PC-3 (cell line): Measurements from ENCODE around the gene KCNH1. TPM values are rescaled to one million over a fixed set of nuclear protein-coding genes. Genes with fewer than 3 reads are reported as not detected.

Experiments used
- ATAC-seq: fragments of 200-7000 bp; cut with Tn5 transposase; 2 replicates; pipeline ENCODE4 v1.9.1; 2020; ENCODE audit warnings: mild to moderate bottlenecking, moderate library complexity
- BruUV-seq: library from RNA; stranded (reverse); fragments of 400-500 nt; replicated peaks from 2 replicates; lab custom pipeline; 2021; lab: Mats Ljungman, UMichigan
- CTCF ChIA-PET: fragments of 300-600 bp; sonication (Branson Sonifier 250); formaldehyde crosslinking; loops from one replicate; lab custom pipeline; 2022; ENCODE audit warnings: antibody characterized with exemption; lab: Charles Lee
- POLR2A ChIA-PET: fragments of 300-600 bp; sonication (Branson Sonifier 250); formaldehyde crosslinking; loops from one replicate; lab custom pipeline; 2022; ENCODE audit warnings: antibody characterized with exemption; ENCODE audit not compliant: unreplicated experiment; lab: Charles Lee
- DNase-seq: peaks from one replicate; pipeline ENCODE4 v3.0.0-alpha.2; 2015
- H2AFZ ChIP-seq: fragments of 300-600 bp; sonication (generic); 2 replicates; pipeline ENCODE4 v1.6.0; 2016; ENCODE audit warnings: antibody characterized with exemption, low read length
- H3F3A ChIP-seq: fragments of 300-600 bp; sonication (generic); one replicate; pipeline ENCODE4 v1.6.0; 2017; ENCODE audit warnings: antibody characterized with exemption, low read length, control low read depth, mild to moderate bottlenecking; ENCODE audit not compliant: unreplicated experiment
- H3K27ac ChIP-seq: fragments of 300-600 bp; sonication (generic); 2 replicates; pipeline ENCODE4 v1.5.1; 2016; ENCODE audit warnings: mild to moderate bottlenecking, low read length
- H3K27me3 ChIP-seq: fragments of 300-600 bp; sonication (generic); 2 replicates; pipeline ENCODE4 v1.6.1; 2016; ENCODE audit warnings: low read length, mixed read lengths
- H3K36me3 ChIP-seq: fragments of 300-600 bp; sonication (generic); 2 replicates; pipeline ENCODE4 v1.6.1; 2016; ENCODE audit warnings: low read depth, mixed run types, low read length, mixed read lengths
- H3K4me1 ChIP-seq: fragments of 300-600 bp; sonication (generic); 2 replicates; pipeline ENCODE4 v1.5.1; 2016; ENCODE audit warnings: low read length; ENCODE audit not compliant: insufficient read depth
- H3K4me2 ChIP-seq: fragments of 300-600 bp; sonication (generic); 2 replicates; pipeline ENCODE4 v1.6.0; 2016; ENCODE audit warnings: low read length
- H3K4me3 ChIP-seq: fragments of 300-600 bp; sonication (generic); 2 replicates; pipeline ENCODE4 v1.5.1; 2016; ENCODE audit warnings: mild to moderate bottlenecking, low read length, mixed read lengths
- H3K79me2 ChIP-seq: fragments of 300-600 bp; sonication (generic); 2 replicates; pipeline ENCODE4 v1.6.1; 2017; ENCODE audit warnings: low read length, mixed read lengths
- H3K9ac ChIP-seq: fragments of 300-600 bp; sonication (generic); 2 replicates; pipeline ENCODE4 v1.6.0; 2016; ENCODE audit warnings: mild to moderate bottlenecking, low read length
- H3K9me2 ChIP-seq: fragments of 300-600 bp; sonication (generic); replicated peaks from 2 replicates; pipeline ENCODE4 v1.6.1; 2016; ENCODE audit warnings: mixed run types, low read length, mixed read lengths
- H3K9me3 ChIP-seq: fragments of 300-600 bp; sonication (generic); 2 replicates; pipeline ENCODE4 v1.6.1; 2016; ENCODE audit warnings: low read length, mixed read lengths
- H4K20me1 ChIP-seq: fragments of 300-600 bp; sonication (generic); 2 replicates; pipeline ENCODE4 v1.6.1; 2016; ENCODE audit warnings: low read length, mixed read lengths
- CTCF ChIP-seq: fragments of 300-600 bp; sonication (generic); conservative IDR thresholded peaks from 2 replicates; pipeline ENCODE4 v1.5.1; 2017; ENCODE audit warnings: antibody characterized with exemption, low read depth, mild to moderate bottlenecking, low read length
- EZH2 ChIP-seq: fragments of 300-600 bp; sonication (generic); IDR thresholded peaks from one replicate; pipeline ENCODE4 v1.6.1; 2017; ENCODE audit warnings: antibody characterized with exemption, mild to moderate bottlenecking, low read length; ENCODE audit not compliant: unreplicated experiment
- EZH2phosphoT487 ChIP-seq: fragments of 300-600 bp; sonication (generic); IDR thresholded peaks from 2 replicates; pipeline ENCODE4 v1.6.1; 2018; ENCODE audit warnings: mild to moderate bottlenecking, antibody characterized with exemption, low read length, borderline replicate concordance
- intact Hi-C: fragments of 100-400 bp; cut with micrococcal nuclease; formaldehyde crosslinking; loops from 2 replicates; pipeline ENCODE4 v1.9.0; 2023
- total RNA-seq: library from RNA; depleted of rRNA; stranded (reverse); fragments of >200 nt; gene quantifications from 2 replicates; pipeline ENCODE4 v1.2.3, GENCODE V29; 2014

The KCNH1 gene
- total RNA-seq, 1 experiment from 2014 or later, result not detected

GRCh38 chr1:210900820-210901219 lies 233.1 kb downstream of the KCNH1 start:
- H3F3A ChIP-seq, result no peaks in the 10 kb centered on the region
- no peak overlapping the region for H3K4me3 ChIP-seq
- CTCF ChIA-PET, result no interaction called here
- peaks cover 19% of the 10 kb centered on the region for H3K27me3 ChIP-seq
- TF ChIP-seq EZH2phosphoT487, result no peak
- no peak for TF ChIP-seq EZH2
- no peak for TF ChIP-seq CTCF
- no peak overlapping the region for H3K27ac ChIP-seq
- H4K20me1 ChIP-seq, result no peaks in the 10 kb centered on the region
- H3K4me1 ChIP-seq, result no peaks in the 10 kb centered on the region
- 0 out of 2 replicates have a peak, but pooled peaks cover 6% of the 10 kb centered on the region for H3K9me3 ChIP-seq
- no TSS peak for BruUV-seq
- H3K9me2 ChIP-seq, result no peaks in the 10 kb centered on the region
- intact Hi-C loops, result no loop called here
- no peak overlapping the region for H3K9ac ChIP-seq
- H3K36me3 ChIP-seq, result no peaks in the 10 kb centered on the region
- H3K4me2 ChIP-seq, result no peak overlapping the region
- POLR2A ChIA-PET, result no interaction called here
- DNase-seq (no peak), ATAC-seq (no peak)
- H3K79me2 ChIP-seq, result no peaks in the 10 kb centered on the region
- H2AFZ ChIP-seq, result no peak overlapping the region

DNA sequence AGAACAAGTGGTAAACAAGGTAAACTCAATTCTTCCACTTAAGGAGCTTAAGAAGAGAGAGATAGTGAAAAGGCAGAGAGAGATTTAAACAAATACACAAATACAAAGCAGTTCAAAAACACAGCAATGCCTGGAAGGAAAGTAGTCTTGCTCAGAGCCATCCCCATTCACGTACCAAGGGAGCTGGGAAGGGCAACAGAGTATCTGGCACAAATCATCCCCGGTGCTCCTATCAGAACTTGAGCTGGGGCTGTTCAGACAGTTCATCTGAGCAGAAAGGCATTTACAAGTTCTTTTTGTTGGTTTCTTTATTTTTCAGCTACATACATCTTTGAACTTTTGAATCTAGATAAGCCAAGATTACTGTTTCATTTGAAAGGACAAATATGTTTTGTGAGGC lies 233.9 kb downstream of the KCNH1 start:
- TF ChIP-seq EZH2phosphoT487, result no peak
- no peak for TF ChIP-seq CTCF
- CTCF ChIA-PET, result no interaction called here
- no TSS peak for BruUV-seq
- Histone ChIP-seq H3K27me3 (peaks cover 15% of the 10 kb centered on the region), H3K9me3 (0 out of 2 replicates have a peak, but pooled peaks cover 6% of the 10 kb centered on the region), H3F3A (no peaks in the 10 kb centered on the region), H2AFZ (no peak overlapping the region), H3K4me3 (no peak overlapping the region), H4K20me1 (no peaks in the 10 kb centered on the region), H3K9ac (no peak overlapping the region), H3K4me2 (no peak overlapping the region), H3K79me2 (no peaks in the 10 kb centered on the region), H3K27ac (no peak overlapping the region), H3K9me2 (no peaks in the 10 kb centered on the region), H3K4me1 (no peaks in the 10 kb centered on the region), H3K36me3 (no peaks in the 10 kb centered on the region)
- intact Hi-C loops, result no loop called here
- no peak for ATAC-seq
- POLR2A ChIA-PET, result no interaction called here
- DNase-seq, result no peak

DNA sequence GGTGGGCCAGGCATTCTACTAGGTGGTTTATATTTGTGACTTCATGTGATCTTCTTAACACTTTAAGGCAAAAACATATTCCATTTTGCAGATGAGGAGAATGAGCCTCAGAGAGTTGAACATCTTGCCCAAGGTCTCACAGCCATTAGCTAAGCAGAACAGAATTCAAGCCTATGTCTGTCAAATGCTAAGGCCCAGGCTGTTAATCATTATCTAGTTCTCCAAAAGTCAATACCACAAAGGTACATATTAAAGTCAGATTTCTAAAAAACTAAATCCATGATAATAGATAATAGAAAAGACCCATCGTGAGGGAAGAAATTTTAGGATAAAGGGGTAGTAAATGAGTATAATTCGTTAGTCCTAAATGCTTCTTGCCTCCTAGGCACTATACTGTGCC lies 234.3 kb downstream of the KCNH1 start:
- Histone ChIP-seq H3K27ac (no peak overlapping the region), H3K4me2 (no peak overlapping the region), H3K27me3 (peaks cover 12% of the 10 kb centered on the region), H3K79me2 (no peaks in the 10 kb centered on the region), H3K9me2 (no peaks in the 10 kb centered on the region), H3K9ac (no peak overlapping the region), H3K4me1 (no peaks in the 10 kb centered on the region), H3K9me3 (0 out of 2 replicates have a peak, but pooled peaks cover 6% of the 10 kb centered on the region), H3K4me3 (no peak overlapping the region), H2AFZ (no peak overlapping the region), H4K20me1 (no peaks in the 10 kb centered on the region), H3K36me3 (no peaks in the 10 kb centered on the region), H3F3A (no peaks in the 10 kb centered on the region)
- TF ChIP-seq CTCF (no peak), EZH2 (no peak), EZH2phosphoT487 (no peak)
- BruUV-seq, result no TSS peak
- ATAC-seq (no peak), DNase-seq (no peak)
- ChIA-PET POLR2A (no interaction called here), CTCF (no interaction called here)
- intact Hi-C loops, result no loop called here
